H9 (cell line): ENCODE results near the gene TFPI. TPM values are rescaled to one million over a fixed set of nuclear protein-coding genes. Genes with fewer than 3 reads are reported as not detected.

Experiments
- DNase-seq: peaks from one replicate; pipeline ENCODE4 v3.0.0-alpha.2; 2017
- H2AFZ ChIP-seq: one replicate; pipeline ENCODE4 v1.6.1; 2013; ENCODE audit warnings: mild to moderate bottlenecking, low read length, control low read depth, moderate library complexity
- H2AK5ac ChIP-seq: 2 replicates; pipeline ENCODE4 v1.6.1; 2013; ENCODE audit warnings: low read length, control low read depth, mixed read lengths; ENCODE audit not compliant: insufficient read length
- H2BK120ac ChIP-seq: one replicate; pipeline ENCODE4 v1.6.1; 2013; ENCODE audit warnings: low read depth, mild to moderate bottlenecking, low read length, control low read depth, inconsistent platforms; ENCODE audit not compliant: poor library complexity, severe bottlenecking
- H2BK12ac ChIP-seq: 2 replicates; pipeline ENCODE4 v1.6.1; 2013; ENCODE audit warnings: low read length, control low read depth, mixed read lengths, low read depth; ENCODE audit not compliant: insufficient read length
- H2BK15ac ChIP-seq: 2 replicates; pipeline ENCODE4 v1.6.1; 2013; ENCODE audit warnings: low read depth, low read length, control low read depth
- H2BK20ac ChIP-seq: one replicate; pipeline ENCODE4 v1.6.1; 2013; ENCODE audit warnings: low read depth, mild to moderate bottlenecking, low read length, control low read depth, inconsistent platforms; ENCODE audit not compliant: poor library complexity, severe bottlenecking
- H2BK5ac ChIP-seq: 2 replicates; pipeline ENCODE4 v1.6.1; 2013; ENCODE audit warnings: low read length, control low read depth, mixed read lengths; ENCODE audit not compliant: insufficient read length
- H3K14ac ChIP-seq: 2 replicates; pipeline ENCODE4 v1.6.1; 2013; ENCODE audit warnings: low read length, control low read depth; ENCODE audit not compliant: insufficient read depth
- H3K18ac ChIP-seq: 2 replicates; pipeline ENCODE4 v1.6.1; 2013; ENCODE audit warnings: low read depth, mild to moderate bottlenecking, mixed read lengths, low read length, control low read depth; ENCODE audit not compliant: insufficient read length
- H3K23ac ChIP-seq: 2 replicates; pipeline ENCODE4 v1.6.1; 2013; ENCODE audit warnings: low read length, control low read depth, mixed read lengths, low read depth; ENCODE audit not compliant: insufficient read length
- H3K23me2 ChIP-seq: 2 replicates; pipeline ENCODE4 v1.6.1; 2013; ENCODE audit warnings: low read depth, mild to moderate bottlenecking, mixed read lengths, low read length, control low read depth; ENCODE audit not compliant: insufficient read length, poor library complexity, severe bottlenecking
- H3K27ac ChIP-seq: 2 replicates; pipeline ENCODE4 v1.5.1; 2013; ENCODE audit warnings: low read length, control low read depth, mixed read lengths, low read depth; ENCODE audit not compliant: insufficient read length
- H3K27me3 ChIP-seq: 2 replicates; pipeline ENCODE4 v1.6.1; 2013; ENCODE audit warnings: low read length, control low read depth, inconsistent platforms; ENCODE audit not compliant: insufficient read depth
- H3K4ac ChIP-seq: 2 replicates; pipeline ENCODE4 v1.6.1; 2013; ENCODE audit warnings: low read depth, mild to moderate bottlenecking, control low read depth, inconsistent platforms, low read length, moderate library complexity
- H3K4me1 ChIP-seq: 2 replicates; pipeline ENCODE4 v1.6.1; 2013; ENCODE audit warnings: low read length, control low read depth, inconsistent platforms; ENCODE audit not compliant: insufficient read depth
- H3K4me2 ChIP-seq: 2 replicates; pipeline ENCODE4 v1.6.1; 2013; ENCODE audit warnings: low read length, control low read depth, mixed read lengths; ENCODE audit not compliant: insufficient read length, insufficient read depth
- H3K56ac ChIP-seq: 2 replicates; pipeline ENCODE4 v1.6.1; 2013; ENCODE audit warnings: low read depth, mild to moderate bottlenecking, mixed read lengths, low read length, control low read depth; ENCODE audit not compliant: insufficient read length
- H3K79me1 ChIP-seq: 2 replicates; pipeline ENCODE4 v1.6.1; 2013; ENCODE audit warnings: low read depth, mild to moderate bottlenecking, moderate library complexity, low read length, control low read depth, inconsistent platforms; ENCODE audit not compliant: insufficient read depth, poor library complexity, severe bottlenecking
- H3K79me2 ChIP-seq: 2 replicates; pipeline ENCODE4 v1.6.1; 2013; ENCODE audit warnings: low read length, control low read depth, inconsistent platforms; ENCODE audit not compliant: insufficient read depth
- H3K9ac ChIP-seq: 2 replicates; pipeline ENCODE4 v1.6.1; 2013; ENCODE audit warnings: low read length, control low read depth, mixed read lengths; ENCODE audit not compliant: insufficient read length; ENCODE audit errors: extremely low read depth
- H3K9me3 ChIP-seq: one replicate; pipeline ENCODE4 v1.6.1; 2013; ENCODE audit warnings: low read depth, low read length, inconsistent platforms; ENCODE audit not compliant: control insufficient read depth
- H3T11ph ChIP-seq: one replicate; pipeline ENCODE4 v1.6.1; 2013; ENCODE audit warnings: mild to moderate bottlenecking, low read length, control low read depth, inconsistent platforms
- H4K20me1 ChIP-seq: one replicate; pipeline ENCODE4 v1.6.1; 2013; ENCODE audit not compliant: control insufficient read depth, insufficient read length, insufficient read depth
- H4K5ac ChIP-seq: 2 replicates; pipeline ENCODE4 v1.6.1; 2013; ENCODE audit warnings: low read depth, mild to moderate bottlenecking, mixed read lengths, low read length, control low read depth; ENCODE audit not compliant: insufficient read length
- H4K8ac ChIP-seq: replicated peaks from 2 replicates; pipeline ENCODE4 v1.6.1; 2013; ENCODE audit warnings: low read length, control low read depth, mixed read lengths, low read depth; ENCODE audit not compliant: insufficient read length
- H4K91ac ChIP-seq: 2 replicates; pipeline ENCODE4 v1.6.1; 2013; ENCODE audit warnings: low read depth, mild to moderate bottlenecking, moderate library complexity, mixed read lengths, low read length, control low read depth; ENCODE audit not compliant: insufficient read length
- H3K27ac Mint-ChIP-seq, 3 experiments: 2 replicates in 2 of 3; 3 replicates in 1 of 3; pipeline ENCODE4 v1.8.0; 2020 to 2021; ENCODE audit warnings: mixed read lengths in 3 of 3, mild to moderate bottlenecking in 1 of 3, moderate library complexity in 1 of 3
- H3K27me3 Mint-ChIP-seq: 2 replicates; pipeline ENCODE4 v1.8.0; 2021; ENCODE audit warnings: low read depth, mild to moderate bottlenecking, moderate library complexity, mixed read lengths
- H3K36me3 Mint-ChIP-seq, 3 experiments: 2 replicates in 2 of 3; 3 replicates in 1 of 3; pipeline ENCODE4 v1.8.0; 2020 to 2021; ENCODE audit warnings: low read depth in 3 of 3, mixed read lengths in 3 of 3; ENCODE audit not compliant: insufficient read depth in 1 of 3
- H3K4me1 Mint-ChIP-seq, 2 experiments: 2 replicates each; pipeline ENCODE4 v1.8.0; 2020; ENCODE audit warnings: mixed read lengths in 2 of 2
- H3K4me3 Mint-ChIP-seq, 2 experiments: 2 replicates in 1 of 2; 3 replicates in 1 of 2; pipeline ENCODE4 v1.8.0; 2020 to 2021; ENCODE audit warnings: mild to moderate bottlenecking in 2 of 2, mixed read lengths in 2 of 2, moderate library complexity in 1 of 2
- H3K9me3 Mint-ChIP-seq, 2 experiments: 2 replicates in 1 of 2; 3 replicates in 1 of 2; pipeline ENCODE4 v1.8.0; 2020; ENCODE audit warnings: mild to moderate bottlenecking in 2 of 2, mixed read lengths in 2 of 2, moderate library complexity in 1 of 2
- CTCF ChIP-seq: fragments of 200-600 bp; sonication (generic); conservative IDR thresholded peaks from 3 replicates; pipeline ENCODE4 v1.8.0; 2021; ENCODE audit warnings: antibody characterized with exemption, mild to moderate bottlenecking
- total RNA-seq: library from RNA; stranded (reverse); gene quantifications from 2 replicates; pipeline ENCODE4 v1.2.1, GENCODE V29; 2021

The TFPI gene
- total RNA-seq, 1 experiment from 2014 or later, result 5.8 TPM

- H3K23ac ChIP-seq, result no peak overlapping the region
- Mint-ChIP-seq H3K36me3 (no peaks in the 10 kb centered on the region), H3K27ac (no peak overlapping the region), H3K4me1 (no peaks in the 10 kb centered on the region), H3K4me3 (no peak overlapping the region), H3K9me3 (no peaks in the 10 kb centered on the region), H3K27me3 (no peaks in the 10 kb centered on the region)
- H3K23me2 ChIP-seq, result no peaks in the 10 kb centered on the region
- H2BK12ac ChIP-seq, result no peak overlapping the region
- H4K8ac ChIP-seq, result no peak overlapping the region
- no peak overlapping the region for H3K27ac ChIP-seq
- no peaks in the 10 kb centered on the region for H3K79me1 ChIP-seq
- no peaks in the 10 kb centered on the region for H3K9me3 ChIP-seq
- no peak overlapping the region for H3K56ac ChIP-seq
- H2BK5ac ChIP-seq, result no peak overlapping the region
- no peak overlapping the region for H2BK15ac ChIP-seq
- no peaks in the 10 kb centered on the region for H3K4me1 ChIP-seq
- no peak overlapping the region for H3T11ph ChIP-seq
- no peak overlapping the region for H2BK120ac ChIP-seq
- no peak overlapping the region for H3K4ac ChIP-seq
- no peaks in the 10 kb centered on the region for H3K79me2 ChIP-seq
- no peak for DNase-seq
- no peaks in the 10 kb centered on the region for H4K20me1 ChIP-seq
- no peak overlapping the region for H2AK5ac ChIP-seq
- H3K4me2 ChIP-seq, result no peak overlapping the region
- no peak overlapping the region for H3K9ac ChIP-seq
- no peak overlapping the region for H2AFZ ChIP-seq
- no peak overlapping the region for H3K18ac ChIP-seq
- no peak overlapping the region for H2BK20ac ChIP-seq
- TF ChIP-seq CTCF, result no peak
- H3K14ac ChIP-seq, result no peak overlapping the region
- no peak overlapping the region for H4K5ac ChIP-seq
- no peaks in the 10 kb centered on the region for H3K27me3 ChIP-seq
- no peak overlapping the region for H4K91ac ChIP-seq
These were observed 84.7 kb downstream of the TFPI start for GRCh38 chr2:187469538-187469937.
